Heart left ventricle (tissue), 16 donors: ENCODE measurements around the gene USP48. TPM values are rescaled to one million over a fixed set of nuclear protein-coding genes. Genes with fewer than 3 reads are reported as not detected.

Experiments
- ATAC-seq, 4 donors: fragments of 200-7000 bp; cut with Tn5 transposase; one replicate each; pipeline ENCODE4 v1.9.1; 2020 to 2022; ENCODE audit warnings: moderate library complexity in 4 of 4, mild to moderate bottlenecking in 3 of 4, moderate number of reproducible peaks in 1 of 4
- DNase-seq, 5 donors: peaks; one replicate each; pipeline ENCODE4 v3.0.0-alpha.2; 2020
- H3K27ac ChIP-seq, 12 donors: fragments of 200-600 bp; sonication (generic) in 4 of 12; one replicate each; pipeline versions ENCODE4 v1.5.0 to v1.8.0; 2016 to 2022; ENCODE audit warnings: mild to moderate bottlenecking in 2 of 12
- H3K27me3 ChIP-seq, 9 donors: fragments of 200-600 bp; sonication (generic) in 2 of 9; one replicate each; pipeline versions ENCODE4 v1.5.1 to v1.8.0; 2016 to 2022; ENCODE audit warnings: mild to moderate bottlenecking in 3 of 9
- H3K36me3 ChIP-seq, 9 donors: fragments of 200-600 bp; sonication (generic) in 2 of 9; one replicate each; pipeline versions ENCODE4 v1.5.0 to v1.8.0; 2018 to 2022; ENCODE audit warnings: mild to moderate bottlenecking in 2 of 9
- H3K4me1 ChIP-seq, 12 donors: fragments of 200-600 bp; sonication (generic) in 4 of 12; one replicate each; pipeline versions ENCODE4 v1.5.0 to v1.8.0; 2016 to 2022; ENCODE audit warnings: mild to moderate bottlenecking in 3 of 12
- H3K4me3 ChIP-seq, 12 donors: fragments of 200-600 bp; sonication (generic) in 4 of 12; one replicate each; pipeline versions ENCODE4 v1.5.0 to v1.8.0; 2017 to 2022; ENCODE audit warnings: mild to moderate bottlenecking in 9 of 12, moderate library complexity in 4 of 12
- H3K9me3 ChIP-seq, 12 donors: fragments of 200-600 bp; sonication (generic) in 4 of 12; one replicate each; pipeline versions ENCODE4 v1.5.0 to v1.8.0; 2016 to 2022; ENCODE audit warnings: mild to moderate bottlenecking in 1 of 12
- CTCF ChIP-seq, 12 donors: fragments of 200-600 bp; sonication (generic) in 4 of 12; IDR thresholded peaks; one replicate each; pipeline versions ENCODE4 v1.5.0 to v1.8.0; 2018 to 2022; ENCODE audit warnings: antibody characterized with exemption in 12 of 12, mild to moderate bottlenecking in 5 of 12
- POLR2A ChIP-seq, 2 donors: fragments of 450-650 bp; IDR thresholded peaks; one replicate each; pipeline ENCODE4 v1.6.1; 2017; ENCODE audit warnings: antibody characterized with exemption in 2 of 2, mild to moderate bottlenecking in 2 of 2, moderate library complexity in 2 of 2
- WGBS, 4 donors: extraction: QIAGEN DNeasy Blood & Tissue Kit in 2 of 4; methylation state at CpG; one replicate each; pipeline versions ENCODE4 v1.1.5 to v1.1.7; 2013 to 2018; 5-methylcytosine and 5-hydroxymethylcytosine counted together
- intact Hi-C, 10 donors: fragments of 100-400 bp; cut with DNase I; formaldehyde crosslinking; loops; one replicate each; pipeline versions ENCODE4 v1.11.1 to v1.14.2; 2022
- polyA plus RNA-seq, 2 donors: library from polyadenylated mRNA; stranded (reverse); fragments of 200-250 nt; gene quantifications; one replicate each; pipeline ENCODE4 v1.2.3, GENCODE V29; 2013
- total RNA-seq, 9 donors: library from RNA; depleted of rRNA in 2 of 9; stranded (reverse); fragments of >200 nt in 2 of 9; fragmentation: NEBNext Ultra II Directional in 3 of 9; extraction: Animal tissue kit (Norgen Biotek cat#: 25700) in 3 of 9; gene quantifications; one replicate each; pipeline versions ENCODE4 v1.1.0 to v1.2.4, GENCODE V29; 2016 to 2023
- donor health status: ischemic (EF 13 %, LVEDD 7.1; RV severe dilation, severe dysfunction).
- donor health status: healthy with polysubstance abuse.
- donor health status: DM: no; HTN: yes; CAD: no.
- donor health status: DM: no; HTN: no; CAD: no.
- donor health status: ischemic (EF 25% LVEDD 6.9; RV normal size, moderate dysfunction).
- donor health status: ischemic (EF 25% LVEDD 5.7; RV mildly dilated, moderate dysfunction).
- donor health status: healthy.
- donor health status: DM: yes; HTN: yes; CAD: no.
- donor health status: ischemic (EF 35%, LVEDD 5.7; RV mildly dilated, moderate dysfunction).
- donor health status: nonischemic (EF 11% LVEDD 7.7; RV severe dilation, severe dysfunction).
- donor health status: DM: yes; HTN: yes; CAD: no.
- donor health status: PGD.
- donor health status: ischemic (EF 29% LVEDD 5.4; RV normal size, mild dysfunction).
- donor health status: nonischemic (EF 23%, LVEDD 6.1; RV moderate dilation, normal function).

USP48 gene
- total and polyA plus RNA-seq, 11 donors = 17.3 to 45.5 (median 38.8) TPM

- Histone ChIP-seq H3K36me3 (peaks cover 0 to 100% (median 99%) of the 10 kb centered on the region in 9 donors), H3K27ac (no peak overlapping the region), H3K9me3 (no peaks in the 10 kb centered on the region), H3K4me3 (no peak overlapping the region), H3K4me1 (no peaks in the 10 kb centered on the region), H3K27me3 (no peaks in the 10 kb centered on the region)
- 68 to 79% (median 69%) methylated on average over 2 of the region's 2 CpGs for WGBS, 4 donors
- intact Hi-C loops = no loop called here
- TF ChIP-seq CTCF (IDR thresholded peaks at IDR 0.05) = no peak
- no peak for TF ChIP-seq POLR2A (IDR thresholded peaks at IDR 0.05)
- ATAC-seq (no peak), DNase-seq (no peak)
Measured at GRCh38 chr1:21716169-21716568, 66.8 kb downstream of the USP48 start.

- TF ChIP-seq POLR2A (IDR thresholded peaks at IDR 0.05) (no peak), CTCF (IDR thresholded peaks at IDR 0.05) (no peak)
- no peak overlapping the region for H3K27ac ChIP-seq
- DNase-seq = no peak
- H3K9me3 ChIP-seq = no peaks in the 10 kb centered on the region
- no peak for ATAC-seq
- peaks cover 0 to 15% (median 7%) of the 10 kb centered on the region in 12 donors for H3K4me1 ChIP-seq
- H3K4me3 ChIP-seq = no peak overlapping the region
- intact Hi-C loops = loop anchor here in 2 of 10 donors (2.0 to 10.0 kb wide), 2 partner anchors 35 to 707 kb away; no protein-coding TSS in a partner anchor
- 88 to 96% (median 95%) methylated on average over 4 of the region's 4 CpGs for WGBS, 4 donors
- H3K36me3 ChIP-seq = peaks cover 0 to 96% (median 74%) of the 10 kb centered on the region in 9 donors
- no peaks in the 10 kb centered on the region for H3K27me3 ChIP-seq
Measured at GRCh38 chr1:21707891-21708290, 75.1 kb downstream of the USP48 start.

- intact Hi-C loops = loop anchor here in 2 of 10 donors (2.0 to 10.0 kb wide), 2 partner anchors 36 to 708 kb away; no protein-coding TSS in a partner anchor
- H3K9me3 ChIP-seq = no peaks in the 10 kb centered on the region
- H3K27me3 ChIP-seq = no peaks in the 10 kb centered on the region
- no peak for TF ChIP-seq CTCF (IDR thresholded peaks at IDR 0.05)
- no peak for TF ChIP-seq POLR2A (IDR thresholded peaks at IDR 0.05)
- peaks cover 0 to 15% (median 7%) of the 10 kb centered on the region in 12 donors for H3K4me1 ChIP-seq
- H3K27ac ChIP-seq = no peak overlapping the region
- peaks cover 0 to 96% (median 74%) of the 10 kb centered on the region in 9 donors for H3K36me3 ChIP-seq
- ATAC-seq (no peak), DNase-seq (no peak)
- H3K4me3 ChIP-seq = no peak overlapping the region
- 63 to 71% (median 66%) methylated on average over 5 of the region's 5 CpGs for WGBS, 4 donors
Measured at GRCh38 chr1:21707086-21707840, 75.7 kb downstream of the USP48 start.

GRCh38 chr1:21706151-21706835 is 76.7 kb downstream of the USP48 start:
- DNase-seq (no peak), ATAC-seq (peak in 1 of 4 donors; percentile 45)
- 56 to 70% (median 60%) methylated on average over 8 of the region's 8 CpGs for whole genome bisulfite sequencing, 4 donors
- no peaks in the 10 kb centered on the region for H3K9me3 ChIP-seq
- intact Hi-C loops = loop anchor here in 2 of 10 donors (2.0 to 10.0 kb wide), 2 partner anchors 37 to 709 kb away; no protein-coding TSS in a partner anchor
- H3K4me3 ChIP-seq = no peak overlapping the region
- H3K27ac ChIP-seq = no peak overlapping the region
- H3K27me3 ChIP-seq = no peaks in the 10 kb centered on the region
- no peak for TF ChIP-seq POLR2A (IDR thresholded peaks at IDR 0.05)
- no peak for TF ChIP-seq CTCF (IDR thresholded peaks at IDR 0.05)
- H3K4me1 ChIP-seq = peaks cover 0 to 15% (median 7%) of the 10 kb centered on the region in 12 donors
- H3K36me3 ChIP-seq = peaks cover 0 to 96% (median 74%) of the 10 kb centered on the region in 9 donors
